A673 (cell line): ENCODE data around the gene ELK4. TPM values are rescaled to one million over a fixed set of nuclear protein-coding genes. Genes with fewer than 3 reads are reported as not detected.

Experiments
- BruUV-seq: library from RNA; stranded (reverse); fragments of 400-500 nt; replicated peaks from 2 replicates; lab custom pipeline; 2021; lab: Mats Ljungman, UMichigan
- CTCF ChIA-PET: fragments of 300-600 bp; sonication (Branson Sonifier 250); formaldehyde crosslinking; loops from one replicate; lab custom pipeline; 2022; ENCODE audit warnings: antibody characterized with exemption; lab: Charles Lee
- POLR2A ChIA-PET: fragments of 300-600 bp; sonication (Branson Sonifier 250); formaldehyde crosslinking; loops from one replicate; lab custom pipeline; 2022; ENCODE audit warnings: antibody characterized with exemption; ENCODE audit not compliant: low non-redundant PET; lab: Charles Lee
- DNase-seq: peaks from one replicate; pipeline ENCODE4 v3.0.0-alpha.2; 2015; ENCODE audit warnings: low spot score
- H3K27ac ChIP-seq: fragments of 200-600 bp; sonication (generic); 2 replicates; pipeline ENCODE4 v1.5.1; 2016; ENCODE audit warnings: mixed run types, low read depth, mild to moderate bottlenecking, mixed read lengths, antibody characterized with exemption, low read length; ENCODE audit not compliant: poor library complexity, severe bottlenecking
- H3K27me3 ChIP-seq: fragments of 200-600 bp; sonication (generic); replicated peaks from 2 replicates; pipeline ENCODE4 v1.6.1; 2017; ENCODE audit warnings: mixed run types, low read depth, mild to moderate bottlenecking, mixed read lengths, antibody characterized with exemption, low read length; ENCODE audit not compliant: insufficient read depth, poor library complexity
- H3K36me3 ChIP-seq: fragments of 200-600 bp; sonication (generic); 2 replicates; pipeline ENCODE4 v1.6.1; 2016; ENCODE audit warnings: mixed run types, mild to moderate bottlenecking, mixed read lengths, antibody characterized with exemption, low read length; ENCODE audit not compliant: insufficient read depth, poor library complexity, severe bottlenecking
- H3K4me1 ChIP-seq: fragments of 200-600 bp; sonication (generic); 2 replicates; pipeline ENCODE4 v1.6.1; 2017; ENCODE audit warnings: mixed run types, mild to moderate bottlenecking, mixed read lengths, antibody characterized with exemption, low read length; ENCODE audit not compliant: insufficient read depth, poor library complexity, severe bottlenecking
- H3K4me3 ChIP-seq: fragments of 200-600 bp; sonication (generic); 2 replicates; pipeline ENCODE4 v1.5.1; 2016; ENCODE audit warnings: low read depth, mixed run types, mild to moderate bottlenecking, mixed read lengths, low read length; ENCODE audit not compliant: poor library complexity, severe bottlenecking
- H3K9me3 ChIP-seq: fragments of 200-600 bp; sonication (generic); 2 replicates; pipeline ENCODE4 v1.6.1; 2016; ENCODE audit warnings: mixed run types, low read depth, mild to moderate bottlenecking, mixed read lengths, antibody characterized with exemption, low read length; ENCODE audit not compliant: poor library complexity, severe bottlenecking
- EZH2 ChIP-seq: fragments of 200-600 bp; sonication (generic); IDR thresholded peaks from 2 replicates; pipeline ENCODE4 v1.6.1; 2017; ENCODE audit warnings: borderline replicate concordance, low read depth, mild to moderate bottlenecking, mixed read lengths, antibody characterized with exemption, low read length; ENCODE audit not compliant: poor library complexity, severe bottlenecking
- intact Hi-C: fragments of 100-400 bp; cut with micrococcal nuclease; formaldehyde crosslinking; loops from one replicate; pipeline ENCODE4 v1.10.0; 2022; ENCODE audit not compliant: unreplicated experiment
- total RNA-seq: library from RNA; stranded (reverse); gene quantifications from 2 replicates; pipeline ENCODE4 v1.2.3, GENCODE V29; 2021
- TF ChIP-seq, protein P1 (sequence below): fragments of 300-800, 200-600 bp; sonication (generic); conservative IDR thresholded peaks from 2 replicates; pipeline ENCODE4 v1.5.1; 2017; ENCODE audit warnings: low read depth, mild to moderate bottlenecking, antibody characterized with exemption, low read length, moderate library complexity, mixed read lengths

ELK4 gene
- total RNA-seq, 1 experiment from 2014 or later = 38.2 TPM

DNA sequence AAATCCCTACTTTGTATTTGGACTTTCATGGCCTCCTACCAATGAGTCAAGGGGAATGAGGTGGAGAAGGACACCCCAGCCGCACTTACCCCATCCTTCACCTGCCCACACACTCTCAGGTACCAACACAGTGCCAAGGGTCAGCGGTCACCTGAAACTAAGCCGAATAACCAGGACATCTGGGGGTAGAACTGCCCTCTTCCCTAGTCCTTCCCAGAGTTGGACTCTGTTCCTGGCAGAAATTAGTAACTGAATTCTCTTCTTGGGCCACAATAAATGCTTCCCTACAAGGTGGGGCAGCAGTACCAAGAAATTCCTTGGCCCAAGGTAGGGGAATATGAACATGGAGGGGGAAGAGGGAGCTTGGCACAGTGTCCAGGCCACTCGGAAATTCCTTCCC, 41.2 kb upstream of the ELK4 start:
- intact Hi-C loops = no loop called here
- Histone ChIP-seq H3K9me3 (no peaks in the 10 kb centered on the region), H3K27ac (no peak overlapping the region), H3K36me3 (no peaks in the 10 kb centered on the region), H3K4me3 (no peak overlapping the region), H3K27me3 (no peaks in the 10 kb centered on the region), H3K4me1 (peaks cover 5% of the 10 kb centered on the region)
- no peak for TF ChIP-seq EZH2
- TF ChIP-seq, protein P1, sequence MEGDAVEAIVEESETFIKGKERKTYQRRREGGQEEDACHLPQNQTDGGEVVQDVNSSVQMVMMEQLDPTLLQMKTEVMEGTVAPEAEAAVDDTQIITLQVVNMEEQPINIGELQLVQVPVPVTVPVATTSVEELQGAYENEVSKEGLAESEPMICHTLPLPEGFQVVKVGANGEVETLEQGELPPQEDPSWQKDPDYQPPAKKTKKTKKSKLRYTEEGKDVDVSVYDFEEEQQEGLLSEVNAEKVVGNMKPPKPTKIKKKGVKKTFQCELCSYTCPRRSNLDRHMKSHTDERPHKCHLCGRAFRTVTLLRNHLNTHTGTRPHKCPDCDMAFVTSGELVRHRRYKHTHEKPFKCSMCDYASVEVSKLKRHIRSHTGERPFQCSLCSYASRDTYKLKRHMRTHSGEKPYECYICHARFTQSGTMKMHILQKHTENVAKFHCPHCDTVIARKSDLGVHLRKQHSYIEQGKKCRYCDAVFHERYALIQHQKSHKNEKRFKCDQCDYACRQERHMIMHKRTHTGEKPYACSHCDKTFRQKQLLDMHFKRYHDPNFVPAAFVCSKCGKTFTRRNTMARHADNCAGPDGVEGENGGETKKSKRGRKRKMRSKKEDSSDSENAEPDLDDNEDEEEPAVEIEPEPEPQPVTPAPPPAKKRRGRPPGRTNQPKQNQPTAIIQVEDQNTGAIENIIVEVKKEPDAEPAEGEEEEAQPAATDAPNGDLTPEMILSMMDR = no peak
- no peak for DNase-seq
- ChIA-PET POLR2A (no interaction called here), CTCF (no interaction called here)
- no TSS peak for BruUV-seq

DNA sequence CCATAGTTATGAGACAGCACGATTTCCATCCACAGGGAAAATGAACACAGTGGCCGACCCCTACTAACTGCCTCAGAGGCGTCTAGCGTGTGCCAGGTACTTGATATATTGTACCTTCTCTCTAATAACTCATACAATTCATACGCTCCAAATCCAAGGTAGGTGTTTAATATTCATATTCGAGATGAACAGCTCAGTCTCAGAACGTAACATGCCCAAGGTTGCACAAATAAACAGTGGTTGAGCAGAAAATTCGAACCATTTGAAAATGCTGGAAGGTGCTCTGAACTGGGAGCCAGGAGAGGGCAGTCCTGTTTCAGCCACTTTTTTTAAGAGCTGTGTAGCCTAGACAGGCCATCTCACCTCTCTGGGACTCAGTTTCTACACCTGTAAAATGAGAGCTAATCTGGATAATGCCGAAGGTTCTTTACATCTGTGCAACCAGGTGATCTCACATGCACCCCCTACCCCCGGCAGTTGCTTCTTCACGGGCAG, 40.6 kb upstream of the ELK4 start:
- CTCF ChIA-PET = no interaction called here
- Histone ChIP-seq H3K27me3 (no peaks in the 10 kb centered on the region), H3K36me3 (no peaks in the 10 kb centered on the region), H3K4me3 (no peak overlapping the region), H3K9me3 (no peaks in the 10 kb centered on the region), H3K4me1 (peaks cover 3% of the 10 kb centered on the region), H3K27ac (no peak overlapping the region)
- TF ChIP-seq, protein P1 = no peak
- no peak for TF ChIP-seq EZH2
- POLR2A ChIA-PET = no interaction called here
- intact Hi-C loops = no loop called here
- DNase-seq = no peak
- BruUV-seq = no TSS peak

DNA sequence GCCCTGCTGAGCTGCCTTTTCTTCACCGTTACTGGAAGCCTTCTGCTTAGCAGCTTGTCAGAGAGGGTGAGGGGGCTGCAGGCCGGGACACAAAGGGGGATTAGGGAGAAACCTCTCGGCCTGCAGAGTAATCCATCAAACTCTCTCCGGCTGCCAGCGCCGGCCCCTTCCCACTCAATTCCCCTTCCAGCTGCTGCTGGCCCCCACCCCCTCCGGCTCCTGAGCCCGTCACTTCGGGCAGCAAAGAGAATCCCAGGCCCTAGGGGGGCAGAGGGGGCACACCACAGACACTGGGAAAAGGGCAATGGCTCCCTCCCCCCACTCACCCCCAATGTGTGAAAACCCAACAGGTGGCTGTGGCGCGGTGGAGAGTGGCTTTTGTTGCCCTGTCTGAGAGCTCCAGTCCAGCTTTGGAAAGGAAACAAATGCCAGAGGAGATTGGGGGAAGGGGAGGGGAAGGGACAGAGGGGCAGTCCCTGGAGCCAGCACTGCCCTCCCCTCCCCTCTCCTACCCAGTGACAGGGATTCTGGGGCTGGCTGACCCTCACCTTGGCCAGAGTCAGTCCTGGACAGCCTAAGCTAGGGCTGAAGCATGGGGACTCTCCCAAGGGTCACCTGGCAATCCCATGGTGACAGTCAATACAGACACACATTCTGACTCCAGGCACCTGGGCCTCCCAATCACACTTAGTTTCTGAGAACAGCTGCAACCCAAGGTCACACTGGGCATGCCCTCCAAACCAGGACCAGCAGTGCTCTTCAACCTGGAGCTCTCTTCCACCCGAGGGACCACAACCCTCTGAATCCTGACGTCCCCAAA, 39.0 kb upstream of the ELK4 start:
- Histone ChIP-seq H3K9me3 (no peaks in the 10 kb centered on the region), H3K27ac (no peak overlapping the region), H3K4me3 (no peak overlapping the region), H3K4me1 (no peaks in the 10 kb centered on the region), H3K27me3 (no peaks in the 10 kb centered on the region), H3K36me3 (no peaks in the 10 kb centered on the region)
- no TSS peak for BruUV-seq
- DNase-seq = no peak
- TF ChIP-seq EZH2 = no peak
- TF ChIP-seq, protein P1 = no peak
- ChIA-PET CTCF (interaction anchor here (1.2 kb wide), 1 partner anchor 12 kb away, joined by 3 read pairs; no protein-coding TSS in a partner anchor), POLR2A (no interaction called here)
- intact Hi-C loops = no loop called here
